ENCODE data around the gene RAPGEF1. TPM values are rescaled to one million over a fixed set of nuclear protein-coding genes. Genes with fewer than 3 reads are reported as not detected.
"Not testable (repeated sequence)": the region's sequence is repeated elsewhere in the genome, so short reads cannot be mapped to it uniquely, and the experiment has no call there.

RAPGEF1 gene
- total RNA-seq, 1 donor from 2014 or later, result 119 TPM

- ATAC-seq (ENCODE audit: poor library complexity), result no peak
- DNase-seq, result no peak
- intact Hi-C loops (cut with DNase I), result no loop called here
Measured at GRCh38 chr9:131717719-131718460, 22.0 kb downstream of the RAPGEF1 start.

GRCh38 chr9:131715906-131716305 lies 24.0 kb downstream of the RAPGEF1 start:
- intact Hi-C loops (cut with DNase I), result no loop called here
- DNase-seq (peak; percentile 73), ATAC-seq (ENCODE audit: poor library complexity) (peak; percentile 28)

GRCh38 chr9:131714821-131715220 lies 25.1 kb downstream of the RAPGEF1 start:
- ATAC-seq (ENCODE audit: poor library complexity) (no peak), DNase-seq (no peak)
- intact Hi-C loops (cut with DNase I), result no loop called here

- ATAC-seq (ENCODE audit: poor library complexity) (peak; percentile 62), DNase-seq (peak; percentile 77)
- intact Hi-C loops (cut with DNase I), result no loop called here
Measured at GRCh38 chr9:131714161-131714646, 25.7 kb downstream of the RAPGEF1 start.

GRCh38 chr9:131713016-131713415 lies 26.9 kb downstream of the RAPGEF1 start:
- no peak for DNase-seq
- intact Hi-C loops (cut with DNase I), result no loop called here
- ATAC-seq (ENCODE audit: poor library complexity), result no peak

- no peak for ATAC-seq (ENCODE audit: poor library complexity)
- intact Hi-C loops (cut with DNase I), result no loop called here
- DNase-seq, result no peak
Measured at GRCh38 chr9:131712151-131712716, 27.6 kb downstream of the RAPGEF1 start.

GRCh38 chr9:131709771-131710431 lies 30.0 kb downstream of the RAPGEF1 start:
- ATAC-seq (ENCODE audit: poor library complexity) (no peak), DNase-seq (no peak)
- intact Hi-C loops (cut with DNase I), result no loop called here

GRCh38 chr9:131709010-131709770 lies 30.7 kb downstream of the RAPGEF1 start:
- DNase-seq; ATAC-seq (ENCODE audit: poor library complexity); intact Hi-C loops (cut with DNase I): not testable (repeated sequence)

- DNase-seq, result peak; percentile 89
- intact Hi-C loops (cut with DNase I), result no loop called here
- peak; percentile 91 for ATAC-seq (ENCODE audit: poor library complexity)
Measured at GRCh38 chr9:131708226-131709002, 31.5 kb downstream of the RAPGEF1 start.

- intact Hi-C loops (cut with DNase I), result no loop called here
- no peak for DNase-seq
- peak; percentile 51 for ATAC-seq (ENCODE audit: poor library complexity)
Measured at GRCh38 chr9:131707733-131708157, 32.1 kb downstream of the RAPGEF1 start.

GRCh38 chr9:131707050-131707449 lies 32.8 kb downstream of the RAPGEF1 start:
- intact Hi-C loops (cut with DNase I), result no loop called here
- ATAC-seq (ENCODE audit: poor library complexity) (no peak), DNase-seq (no peak)

GRCh38 chr9:131706608-131706970 lies 33.3 kb downstream of the RAPGEF1 start:
- no peak for ATAC-seq (ENCODE audit: poor library complexity)
- intact Hi-C loops (cut with DNase I), result no loop called here
- no peak for DNase-seq

GRCh38 chr9:131704988-131705387 lies 34.9 kb downstream of the RAPGEF1 start:
- intact Hi-C loops (cut with DNase I), result no loop called here
- no peak for DNase-seq
- ATAC-seq (ENCODE audit: poor library complexity), result no peak

GRCh38 chr9:131704141-131704983 lies 35.5 kb downstream of the RAPGEF1 start:
- DNase-seq (no peak), ATAC-seq (ENCODE audit: poor library complexity) (no peak)
- intact Hi-C loops (cut with DNase I), result no loop called here

GRCh38 chr9:131703697-131704096 lies 36.2 kb downstream of the RAPGEF1 start:
- ATAC-seq (ENCODE audit: poor library complexity) (no peak), DNase-seq (no peak)
- intact Hi-C loops (cut with DNase I), result no loop called here

GRCh38 chr9:131702911-131703310 lies 37.0 kb downstream of the RAPGEF1 start:
- ATAC-seq (ENCODE audit: poor library complexity) (no peak), DNase-seq (no peak)
- intact Hi-C loops (cut with DNase I), result no loop called here

GRCh38 chr9:131701789-131702337 lies 38.0 kb downstream of the RAPGEF1 start:
- intact Hi-C loops (cut with DNase I), result no loop called here
- DNase-seq (no peak), ATAC-seq (ENCODE audit: poor library complexity) (no peak)
